Chondrocyte (in vitro differentiated cells): ENCODE data around the gene RER1. TPM values are rescaled to one million over a fixed set of nuclear protein-coding genes. Genes with fewer than 3 reads are reported as not detected.

ENCODE experiments used
- DNase-seq: peaks from one replicate; pipeline ENCODE4 v3.0.0; 2021; ENCODE audit warnings: mixed read lengths, low spot score
- H3K27ac Mint-ChIP-seq: one replicate; pipeline ENCODE4 v1.8.0; 2021; ENCODE audit warnings: mild to moderate bottlenecking, moderate library complexity, mixed read lengths; ENCODE audit not compliant: unreplicated experiment
- H3K27me3 Mint-ChIP-seq: 2 replicates; pipeline ENCODE4 v1.8.0; 2021; ENCODE audit warnings: low read depth, mixed read lengths
- H3K36me3 Mint-ChIP-seq: 2 replicates; pipeline ENCODE4 v1.8.0; 2021; ENCODE audit warnings: low read depth, mixed read lengths
- H3K4me1 Mint-ChIP-seq: 2 replicates; pipeline ENCODE4 v1.8.0; 2021; ENCODE audit warnings: low read depth, mild to moderate bottlenecking, mixed read lengths
- H3K4me3 Mint-ChIP-seq: one replicate; pipeline ENCODE4 v1.8.0; 2021; ENCODE audit warnings: mild to moderate bottlenecking, moderate library complexity, mixed read lengths; ENCODE audit not compliant: unreplicated experiment
- H3K9me3 Mint-ChIP-seq: 2 replicates; pipeline ENCODE4 v1.8.0; 2021; ENCODE audit warnings: low read depth, mixed read lengths
- CTCF ChIP-seq: fragments of 200-600 bp; sonication (generic); IDR thresholded peaks from 2 replicates; pipeline ENCODE4 v1.5.0; 2021; ENCODE audit warnings: antibody characterized with exemption, mild to moderate bottlenecking, moderate library complexity
- total RNA-seq: library from RNA; stranded (reverse); gene quantifications from 3 replicates; pipeline ENCODE4 v1.2.1, GENCODE V29; 2021

RER1 gene
- total RNA-seq, 1 donor from 2014 or later = 158 TPM

GRCh38 chr1:2441746-2442145, 50.1 kb downstream of the RER1 start:
- Mint-ChIP-seq H3K4me1 (peaks cover 4% of the 10 kb centered on the region), H3K27me3 (peaks cover 2% of the 10 kb centered on the region), H3K9me3 (no peaks in the 10 kb centered on the region), H3K4me3 (no peak overlapping the region), H3K27ac (no peak overlapping the region), H3K36me3 (no peaks in the 10 kb centered on the region)
- no peak for TF ChIP-seq CTCF
- DNase-seq = no peak

- DNase-seq = no peak
- Mint-ChIP-seq H3K9me3 (no peaks in the 10 kb centered on the region), H3K27ac (no peak overlapping the region), H3K4me1 (peaks cover 13% of the 10 kb centered on the region), H3K27me3 (no peaks in the 10 kb centered on the region), H3K36me3 (no peaks in the 10 kb centered on the region), H3K4me3 (peak overlapping the region; percentile 35)
- TF ChIP-seq CTCF = no peak
Measured at GRCh38 chr1:2442661-2443060, 51.0 kb downstream of the RER1 start.

- Mint-ChIP-seq H3K9me3 (no peaks in the 10 kb centered on the region), H3K27ac (no peak overlapping the region), H3K4me3 (no peak overlapping the region), H3K4me1 (peaks cover 21% of the 10 kb centered on the region), H3K27me3 (no peaks in the 10 kb centered on the region), H3K36me3 (no peaks in the 10 kb centered on the region)
- DNase-seq = no peak
- peak; percentile 72 for TF ChIP-seq CTCF
Measured at GRCh38 chr1:2443277-2444137, 51.9 kb downstream of the RER1 start.

GRCh38 chr1:2444138-2444591, 52.5 kb downstream of the RER1 start:
- DNase-seq = no peak
- Mint-ChIP-seq H3K9me3 (no peaks in the 10 kb centered on the region), H3K36me3 (no peaks in the 10 kb centered on the region), H3K27me3 (no peaks in the 10 kb centered on the region), H3K4me1 (peaks cover 23% of the 10 kb centered on the region), H3K4me3 (no peak overlapping the region), H3K27ac (no peak overlapping the region)
- TF ChIP-seq CTCF = peak; percentile 24

GRCh38 chr1:2445162-2445822, 53.7 kb downstream of the RER1 start:
- Mint-ChIP-seq H3K9me3 (no peaks in the 10 kb centered on the region), H3K27ac (no peak overlapping the region), H3K27me3 (no peaks in the 10 kb centered on the region), H3K36me3 (no peaks in the 10 kb centered on the region), H3K4me1 (peaks cover 32% of the 10 kb centered on the region), H3K4me3 (no peak overlapping the region)
- DNase-seq = no peak
- TF ChIP-seq CTCF = no peak
